RPMI8226 (cell line): ENCODE results near the gene MORC3.
"Not testable (repeated sequence)": the region's sequence is repeated elsewhere in the genome, so short reads cannot be mapped to it uniquely, and the experiment has no call there.

Source experiments
- DNase-seq: peaks from one replicate; pipeline ENCODE4 v3.0.0-alpha.2; 2015

The MORC3 gene, protein sequence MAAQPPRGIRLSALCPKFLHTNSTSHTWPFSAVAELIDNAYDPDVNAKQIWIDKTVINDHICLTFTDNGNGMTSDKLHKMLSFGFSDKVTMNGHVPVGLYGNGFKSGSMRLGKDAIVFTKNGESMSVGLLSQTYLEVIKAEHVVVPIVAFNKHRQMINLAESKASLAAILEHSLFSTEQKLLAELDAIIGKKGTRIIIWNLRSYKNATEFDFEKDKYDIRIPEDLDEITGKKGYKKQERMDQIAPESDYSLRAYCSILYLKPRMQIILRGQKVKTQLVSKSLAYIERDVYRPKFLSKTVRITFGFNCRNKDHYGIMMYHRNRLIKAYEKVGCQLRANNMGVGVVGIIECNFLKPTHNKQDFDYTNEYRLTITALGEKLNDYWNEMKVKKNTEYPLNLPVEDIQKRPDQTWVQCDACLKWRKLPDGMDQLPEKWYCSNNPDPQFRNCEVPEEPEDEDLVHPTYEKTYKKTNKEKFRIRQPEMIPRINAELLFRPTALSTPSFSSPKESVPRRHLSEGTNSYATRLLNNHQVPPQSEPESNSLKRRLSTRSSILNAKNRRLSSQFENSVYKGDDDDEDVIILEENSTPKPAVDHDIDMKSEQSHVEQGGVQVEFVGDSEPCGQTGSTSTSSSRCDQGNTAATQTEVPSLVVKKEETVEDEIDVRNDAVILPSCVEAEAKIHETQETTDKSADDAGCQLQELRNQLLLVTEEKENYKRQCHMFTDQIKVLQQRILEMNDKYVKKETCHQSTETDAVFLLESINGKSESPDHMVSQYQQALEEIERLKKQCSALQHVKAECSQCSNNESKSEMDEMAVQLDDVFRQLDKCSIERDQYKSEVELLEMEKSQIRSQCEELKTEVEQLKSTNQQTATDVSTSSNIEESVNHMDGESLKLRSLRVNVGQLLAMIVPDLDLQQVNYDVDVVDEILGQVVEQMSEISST

DNA sequence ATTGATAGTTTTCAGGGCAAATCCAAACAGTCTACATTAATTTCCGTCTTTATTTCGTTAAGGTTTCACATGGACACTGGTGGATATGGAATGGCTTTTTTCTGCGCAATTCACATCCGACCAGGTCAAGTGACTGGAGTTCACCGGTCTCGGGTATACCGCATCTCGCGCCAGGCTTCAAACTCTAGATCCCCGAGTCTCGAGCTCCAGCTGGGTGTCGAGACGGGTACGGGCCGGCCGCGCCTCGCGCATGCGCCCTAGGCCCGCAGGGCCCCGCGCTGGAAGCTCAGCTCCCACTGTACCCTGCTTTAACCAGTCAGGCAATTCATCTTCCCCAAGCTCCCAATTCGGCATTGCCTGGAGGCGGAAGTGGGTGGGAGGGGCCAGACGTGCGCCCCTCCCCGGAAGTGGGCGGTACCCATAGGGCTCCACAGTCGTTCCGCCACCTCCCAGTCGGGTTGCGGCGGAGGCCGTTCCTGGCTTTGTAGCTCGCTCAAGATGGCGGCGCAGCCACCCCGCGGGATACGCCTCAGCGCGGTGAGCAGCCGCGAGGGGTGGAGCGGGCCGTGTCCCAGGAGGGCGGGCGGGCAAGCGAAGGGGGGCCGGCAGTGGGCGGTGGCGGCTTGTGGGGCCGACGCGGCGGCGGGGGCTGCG, at the start of gene MORC3:
TSS of gene MORC3 (plus strand) at position 431 of the 654 bp plus-strand sequence. CDS start at position 499, 68 bp downstream.
- DNase-seq: peak; percentile 99

DNA sequence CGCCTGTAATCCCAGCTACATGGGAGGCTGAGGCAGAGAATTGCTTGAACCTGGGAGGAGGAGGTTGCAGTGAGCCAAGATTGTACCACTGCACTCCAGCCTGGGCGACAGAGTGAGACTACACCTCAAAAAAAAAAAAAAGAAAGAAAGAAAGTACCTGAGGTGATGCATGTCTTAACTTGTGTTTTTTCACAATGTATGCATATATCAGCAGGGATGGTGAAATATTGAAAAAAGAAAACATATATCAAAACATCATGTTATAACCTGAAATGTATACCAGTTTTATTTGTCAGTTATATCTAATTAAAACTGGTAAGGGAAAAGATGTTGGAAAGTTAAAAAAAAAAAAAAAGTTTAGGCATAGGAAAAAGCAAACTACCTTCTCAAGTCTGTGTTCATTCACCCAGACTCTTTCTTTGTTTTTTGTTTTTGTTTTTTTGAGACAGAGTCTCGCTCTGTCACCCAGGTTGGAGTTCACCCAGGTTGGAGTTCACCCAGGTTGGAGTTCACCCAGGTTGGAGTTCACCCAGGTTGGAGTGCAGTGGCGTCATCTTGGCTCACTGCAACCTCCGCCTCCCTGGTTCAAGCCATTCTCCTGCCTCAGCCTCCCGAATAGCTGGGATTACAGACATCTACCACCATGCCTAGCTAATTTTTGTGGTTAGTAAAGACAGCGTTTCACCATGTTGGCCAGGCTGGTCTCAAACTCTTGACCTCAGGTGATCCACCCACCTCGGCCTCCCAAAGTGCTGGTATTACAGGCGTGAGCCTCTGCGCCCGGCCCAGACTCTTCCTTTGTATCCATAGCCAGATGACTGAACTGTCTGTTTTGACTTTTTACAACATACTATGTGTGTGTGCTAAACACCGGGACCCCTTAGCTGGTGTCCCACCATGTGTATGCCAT, 49.0 kb upstream of the MORC3 start:
- DNase-seq: not testable (repeated sequence)

DNA sequence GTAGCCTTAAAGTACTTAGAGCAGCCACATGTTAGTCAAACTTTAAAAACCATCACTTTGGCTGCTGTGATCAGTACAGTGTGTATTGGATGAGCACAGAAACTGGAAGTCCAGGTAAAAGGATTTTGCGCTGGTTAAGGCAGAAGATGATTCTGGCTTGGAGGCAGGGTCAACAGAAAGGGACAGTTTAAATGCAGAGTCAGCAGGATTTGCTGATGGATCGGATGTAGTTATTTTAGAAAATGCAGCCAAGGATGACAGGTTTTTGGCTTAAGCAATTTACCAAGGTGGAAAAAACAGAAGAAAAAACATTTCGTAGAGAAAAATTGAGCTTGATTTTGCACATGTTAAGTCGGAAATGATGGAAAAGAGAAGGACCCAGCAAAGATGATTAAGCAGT, 45.9 kb upstream of the MORC3 start:
- DNase-seq: no peak

DNA sequence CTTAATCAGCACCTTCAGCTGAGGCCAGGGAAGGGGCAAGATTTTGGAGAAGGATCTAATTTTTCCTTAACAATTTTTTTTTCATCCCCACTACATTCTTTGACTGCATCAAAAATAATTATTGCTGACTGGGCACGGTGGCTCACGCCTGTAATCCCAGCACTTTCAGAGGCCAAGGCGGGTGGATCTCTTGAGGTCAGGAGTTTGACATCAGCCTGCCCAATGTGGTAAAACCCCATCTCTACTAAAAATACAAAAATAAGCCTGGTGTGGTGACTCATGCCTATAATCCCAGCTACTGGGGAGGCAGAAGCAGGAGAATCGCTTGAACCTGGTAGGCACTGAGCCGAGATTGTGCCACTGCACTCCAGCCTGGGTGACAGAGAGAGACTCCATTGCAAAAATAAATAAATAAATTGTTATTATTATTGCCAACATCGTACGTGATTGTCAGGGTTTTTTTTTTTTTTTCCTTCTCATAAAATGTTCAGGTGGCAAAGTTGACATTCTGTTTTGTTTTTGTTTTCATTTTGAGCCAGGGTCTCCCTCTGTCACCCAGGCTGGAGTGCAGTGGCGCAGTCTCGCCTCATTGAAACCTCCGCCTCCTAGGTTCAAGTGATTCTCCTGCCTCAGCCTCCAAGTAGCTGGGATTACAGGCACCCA, 37.3 kb upstream of the MORC3 start:
- DNase-seq: no peak

DNA sequence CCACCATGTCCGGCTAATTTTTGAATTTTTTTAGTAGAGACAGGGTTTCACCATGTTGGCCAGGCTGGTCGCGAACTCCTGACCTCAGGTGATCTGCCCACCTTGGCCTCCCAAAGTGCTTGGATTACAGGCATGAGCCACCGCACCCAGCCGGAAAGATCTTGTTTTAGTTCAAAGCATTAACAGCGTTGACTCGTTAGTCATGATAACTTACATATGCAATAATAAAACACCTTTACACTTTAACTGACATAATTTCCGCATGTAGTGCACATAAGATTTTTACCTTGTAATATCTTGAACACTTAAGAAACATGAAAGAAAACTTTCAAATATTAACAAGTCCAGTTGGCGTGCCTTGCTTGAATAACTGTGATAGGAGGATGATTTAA, 36.8 kb upstream of the MORC3 start:
- DNase-seq: not testable (repeated sequence)

DNA sequence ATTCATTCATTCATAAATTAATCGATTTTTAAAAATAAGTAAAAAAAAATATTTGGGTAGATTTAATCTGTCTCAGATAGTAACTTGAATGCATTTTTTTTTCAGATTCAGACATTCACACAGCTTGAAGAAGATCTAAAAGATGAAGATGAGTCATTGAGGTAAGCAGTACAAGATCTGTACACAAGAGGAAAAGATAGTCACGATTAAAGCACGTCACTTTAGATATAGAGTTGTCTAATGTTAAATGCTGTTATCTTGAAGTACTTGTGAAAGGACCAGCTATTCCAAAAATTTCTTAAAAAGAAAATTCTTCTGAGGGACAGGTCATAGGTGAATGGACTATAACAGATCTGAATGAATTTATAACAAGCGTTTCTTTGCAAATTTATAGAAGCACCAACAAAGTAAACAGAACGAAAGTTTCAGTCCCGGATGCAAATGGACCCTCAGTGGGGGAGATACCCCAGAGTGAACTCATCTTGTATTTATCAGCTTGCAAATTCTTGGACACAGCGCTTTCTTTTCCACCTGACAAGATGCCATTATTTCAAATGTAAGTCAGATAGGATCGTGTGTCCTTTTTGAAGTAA, 31.2 kb upstream of the MORC3 start:
- DNase-seq: no peak

DNA sequence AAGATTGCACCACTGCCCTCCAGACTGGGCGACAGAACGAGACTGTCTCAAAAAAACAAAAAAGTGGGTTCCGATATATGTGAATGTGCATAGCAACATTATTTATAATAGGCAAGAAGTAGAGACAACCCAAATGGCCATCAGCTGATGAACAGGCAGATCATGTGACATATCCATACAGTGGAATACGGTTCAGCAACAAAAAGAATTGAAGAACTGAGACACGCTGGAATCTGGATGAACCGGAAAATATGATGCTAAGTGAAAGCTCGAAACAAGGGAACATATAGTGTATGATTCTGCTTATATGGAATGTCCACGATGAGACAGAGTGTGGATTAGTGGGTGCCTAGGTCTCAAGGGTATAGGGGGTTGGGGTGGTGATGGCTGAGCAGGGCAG, 28.5 kb upstream of the MORC3 start:
- no peak for DNase-seq

DNA sequence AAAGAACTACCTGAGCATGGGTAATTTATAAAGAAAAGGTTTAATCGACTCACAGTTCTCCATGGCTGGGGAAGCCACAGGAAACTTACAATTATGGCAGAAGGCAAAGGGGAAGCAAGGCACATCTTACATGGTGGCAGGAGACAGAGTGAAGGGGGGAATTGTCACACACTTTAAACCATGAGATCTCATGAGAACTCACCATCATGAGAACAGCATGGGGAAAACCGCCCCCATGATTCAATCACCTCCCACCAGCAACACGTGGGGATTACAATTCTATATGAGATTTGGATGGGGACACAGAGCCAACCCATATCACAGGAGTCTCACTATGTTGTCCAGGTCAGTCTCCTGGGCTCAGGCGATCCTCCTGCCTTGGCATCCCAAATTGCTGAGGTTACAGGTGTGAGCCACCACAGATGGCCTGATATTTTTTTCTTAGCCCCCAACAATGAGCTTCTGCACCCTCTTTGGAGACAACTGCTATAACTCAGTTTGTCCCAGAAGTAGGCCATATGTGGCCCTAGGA, 22.5 kb upstream of the MORC3 start:
- no peak for DNase-seq

DNA sequence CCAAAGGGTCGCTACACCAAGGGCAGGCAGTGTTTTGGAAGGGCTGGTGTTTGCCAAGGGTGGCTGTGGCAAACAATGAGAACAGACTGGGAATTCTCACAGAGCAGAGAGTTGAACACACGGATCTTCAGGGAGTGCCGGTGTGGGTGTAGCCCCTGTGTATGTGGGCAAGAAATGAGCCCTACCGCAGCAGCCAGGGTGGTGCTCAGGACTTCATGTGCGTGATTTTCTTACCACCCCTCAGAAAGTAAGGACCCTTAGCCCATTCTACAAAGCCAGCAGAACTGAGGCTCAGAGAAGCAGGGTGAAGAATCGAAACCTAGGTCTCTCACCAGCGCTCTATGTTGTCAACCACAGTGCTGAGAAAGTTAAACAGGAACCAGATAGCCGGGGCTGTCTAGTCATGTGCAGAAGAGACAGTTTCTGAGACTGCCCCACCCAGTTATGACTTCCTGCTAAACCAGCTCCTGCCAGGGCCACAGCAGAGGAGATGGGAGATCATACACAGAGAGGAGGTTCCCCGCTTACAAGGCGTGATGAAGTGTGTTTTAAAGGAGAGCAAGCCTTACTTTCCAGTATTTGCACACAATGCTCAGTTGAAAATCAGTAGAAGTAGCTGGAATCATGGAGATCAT, 21.9 kb upstream of the MORC3 start:
- peak; percentile 90 for DNase-seq

DNA sequence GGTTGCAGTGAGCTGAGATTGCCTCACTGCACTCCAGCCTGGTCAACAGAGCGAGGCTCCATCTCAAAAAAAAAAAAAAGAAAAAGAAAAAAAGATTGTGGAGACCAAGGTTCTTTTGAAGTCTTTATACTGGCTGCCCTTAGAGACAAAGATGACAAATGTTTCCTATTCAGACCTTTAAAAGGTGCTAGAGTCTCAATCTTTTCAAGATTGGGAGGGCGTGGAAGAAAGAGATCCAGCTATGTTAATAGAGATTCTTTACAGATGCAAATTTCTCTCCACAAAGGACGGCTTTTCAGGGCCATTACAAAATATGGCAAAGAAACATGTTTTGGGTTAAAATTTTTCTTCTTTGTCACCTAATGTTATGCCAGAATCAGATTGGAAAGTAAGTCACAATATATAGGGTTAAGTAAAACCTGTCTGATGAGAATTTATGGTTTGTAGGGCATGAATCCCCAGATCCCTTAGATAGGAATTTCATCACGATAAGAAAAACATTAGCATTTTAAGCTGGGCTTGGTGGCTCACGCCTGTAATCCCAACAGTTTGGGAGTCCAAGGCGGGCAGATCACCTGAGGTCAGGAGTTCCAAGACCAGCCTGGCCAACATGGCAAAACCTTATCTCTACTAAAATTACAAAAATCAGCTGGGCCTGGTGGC, 13.0 kb upstream of the MORC3 start:
- no peak for DNase-seq

DNA sequence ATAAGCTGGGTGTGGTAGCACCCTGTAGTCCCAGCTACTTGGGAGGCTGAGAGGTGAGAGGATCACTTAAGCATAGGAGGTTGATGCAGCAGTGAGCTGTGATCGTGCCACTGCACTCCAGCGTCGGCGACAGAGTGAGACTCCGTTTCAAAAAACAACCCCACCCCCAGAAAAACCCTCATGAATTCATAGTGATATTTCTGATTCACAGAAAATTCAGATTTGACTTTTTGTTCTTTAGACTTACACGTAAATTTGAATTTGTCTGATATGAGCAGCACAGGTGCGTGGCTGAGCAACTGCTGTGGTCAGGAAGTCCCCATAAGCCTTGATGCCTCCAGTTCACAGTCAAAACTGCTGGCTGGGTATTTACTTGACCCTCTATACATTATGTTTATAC, 10.0 kb upstream of the MORC3 start:
- DNase-seq: peak; percentile 56

DNA sequence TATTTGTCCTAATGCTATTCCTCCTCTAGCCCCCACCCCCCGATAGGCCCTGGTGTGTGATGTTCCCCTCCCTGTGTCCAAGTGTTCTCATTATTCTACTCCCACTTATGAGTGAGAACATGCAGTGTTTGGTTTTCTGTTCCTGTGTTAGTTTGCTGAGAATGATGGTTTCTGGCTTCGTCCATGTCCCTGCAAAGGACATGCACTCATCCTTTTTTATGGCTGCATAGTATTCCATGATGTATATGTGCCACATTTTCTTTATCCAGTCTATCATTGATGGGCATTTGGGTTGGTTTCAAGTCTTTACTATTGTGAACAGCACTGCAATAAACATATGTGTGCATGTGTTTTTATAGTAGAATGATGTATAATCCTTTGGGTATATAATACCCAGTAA, 6.6 kb upstream of the MORC3 start:
- DNase-seq: not testable (repeated sequence)

DNA sequence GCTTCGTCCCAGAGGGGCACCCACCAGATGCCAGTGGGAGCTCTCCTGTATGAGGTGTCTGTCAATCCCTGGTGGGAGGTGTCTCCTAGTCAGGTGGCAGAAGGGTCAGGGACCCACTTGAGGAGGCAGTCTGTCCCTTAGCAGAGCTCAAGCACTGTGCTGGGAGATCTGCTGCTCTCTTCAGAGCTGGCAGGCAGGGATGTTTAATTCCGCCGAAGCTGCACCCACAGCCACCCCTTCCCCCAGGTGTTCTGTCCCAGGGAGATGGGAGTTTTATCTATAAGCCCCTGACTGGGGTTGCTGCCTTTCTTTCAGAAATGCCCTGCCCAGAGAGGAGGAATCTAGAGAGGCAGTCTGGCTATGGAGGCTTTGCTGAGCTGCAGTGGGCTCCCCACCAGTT, 4.0 kb upstream of the MORC3 start:
- not testable (repeated sequence) for DNase-seq

DNA sequence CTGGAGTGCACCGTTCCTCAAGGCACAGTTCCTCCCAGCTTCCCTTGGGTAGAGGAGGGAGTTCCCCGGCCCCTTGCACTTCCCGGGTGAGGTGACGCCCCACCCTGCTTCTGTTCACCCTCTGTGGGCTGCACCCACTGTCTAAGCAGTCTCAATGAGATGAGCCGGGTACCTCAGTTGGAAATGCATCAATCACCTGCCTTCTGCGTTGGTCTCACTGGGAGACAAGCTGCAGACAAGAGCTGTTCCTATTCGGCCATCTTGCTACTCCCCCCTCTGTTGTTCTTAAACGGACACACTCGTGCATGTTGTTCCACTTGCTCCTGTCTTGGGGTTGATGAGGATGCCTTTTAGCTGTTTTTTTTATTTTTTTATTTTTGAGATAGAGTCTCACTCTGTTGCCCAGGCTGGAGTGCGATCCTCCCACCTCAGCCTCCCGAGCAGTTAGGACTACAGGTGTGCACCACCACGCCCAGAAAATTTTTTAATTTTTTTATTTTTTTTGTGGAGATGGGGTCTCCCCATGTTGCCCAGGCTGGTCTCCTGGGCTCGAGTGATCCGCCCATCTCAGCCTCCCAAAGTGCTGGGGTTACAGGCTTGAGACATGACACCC, 3.0 kb upstream of the MORC3 start:
- DNase-seq: no peak

DNA sequence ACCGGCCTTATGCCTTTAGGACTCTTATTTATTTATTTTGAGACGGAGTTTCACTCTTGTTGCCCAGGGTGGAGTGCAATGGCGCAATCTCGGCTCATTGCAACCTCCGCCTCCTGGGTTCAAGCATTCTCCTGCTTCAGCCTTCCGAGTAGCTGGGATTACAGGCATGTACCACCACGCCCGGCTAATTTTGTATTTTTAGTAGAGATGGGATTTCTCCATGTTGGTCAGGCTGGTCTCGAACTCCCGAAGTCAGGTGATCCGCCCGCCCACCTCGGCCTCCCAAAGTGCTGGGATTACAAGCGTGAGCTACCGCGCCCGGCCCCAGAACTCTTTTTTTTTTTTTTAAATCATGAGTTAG, 611 bp upstream of the MORC3 start:
- DNase-seq: not testable (repeated sequence)

DNA sequence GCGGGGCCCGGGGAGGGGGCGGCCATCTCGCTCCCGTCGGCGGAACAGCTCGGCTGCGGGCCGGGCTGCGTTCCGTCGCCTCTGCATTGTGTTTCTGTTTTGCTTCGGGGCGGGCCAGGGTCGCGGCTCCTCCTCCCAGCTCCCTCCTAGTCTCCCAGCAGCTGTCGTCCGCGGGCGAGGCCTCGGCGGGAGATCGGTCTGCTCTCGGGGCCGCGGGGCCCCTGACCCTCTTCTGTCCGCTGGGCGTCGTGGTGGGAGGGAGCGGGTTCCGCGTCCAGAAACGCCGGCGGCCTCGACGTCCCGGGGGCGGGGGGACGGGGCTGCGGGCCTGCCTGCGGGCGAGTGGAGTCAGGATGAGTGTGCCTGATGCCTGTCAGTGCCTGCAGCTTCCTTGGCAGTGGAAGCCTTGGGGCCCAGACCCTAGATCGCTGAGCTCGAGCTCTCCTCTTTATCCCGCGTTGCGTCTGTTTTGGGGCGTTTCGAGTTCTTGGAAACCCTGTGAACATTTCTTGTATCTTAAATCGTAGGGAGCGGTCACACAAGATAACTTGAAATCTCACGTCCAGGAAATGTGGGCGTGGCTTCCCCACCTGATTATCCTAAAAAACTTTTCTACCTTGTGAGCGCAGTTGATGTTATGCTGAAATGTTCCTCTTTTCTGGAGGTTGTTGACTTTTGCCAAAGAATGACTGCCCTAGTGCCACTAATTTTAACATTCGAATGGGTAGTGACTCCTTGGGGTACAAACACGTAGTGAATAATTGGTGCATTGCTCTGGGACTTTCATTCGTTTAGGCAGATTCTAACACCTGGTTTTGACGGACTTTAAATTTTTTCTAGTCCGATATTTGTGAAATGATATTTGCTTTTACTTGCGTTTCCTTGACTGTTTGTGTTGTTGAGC, 676 bp downstream of the MORC3 start:
- peak; percentile 74 for DNase-seq

DNA sequence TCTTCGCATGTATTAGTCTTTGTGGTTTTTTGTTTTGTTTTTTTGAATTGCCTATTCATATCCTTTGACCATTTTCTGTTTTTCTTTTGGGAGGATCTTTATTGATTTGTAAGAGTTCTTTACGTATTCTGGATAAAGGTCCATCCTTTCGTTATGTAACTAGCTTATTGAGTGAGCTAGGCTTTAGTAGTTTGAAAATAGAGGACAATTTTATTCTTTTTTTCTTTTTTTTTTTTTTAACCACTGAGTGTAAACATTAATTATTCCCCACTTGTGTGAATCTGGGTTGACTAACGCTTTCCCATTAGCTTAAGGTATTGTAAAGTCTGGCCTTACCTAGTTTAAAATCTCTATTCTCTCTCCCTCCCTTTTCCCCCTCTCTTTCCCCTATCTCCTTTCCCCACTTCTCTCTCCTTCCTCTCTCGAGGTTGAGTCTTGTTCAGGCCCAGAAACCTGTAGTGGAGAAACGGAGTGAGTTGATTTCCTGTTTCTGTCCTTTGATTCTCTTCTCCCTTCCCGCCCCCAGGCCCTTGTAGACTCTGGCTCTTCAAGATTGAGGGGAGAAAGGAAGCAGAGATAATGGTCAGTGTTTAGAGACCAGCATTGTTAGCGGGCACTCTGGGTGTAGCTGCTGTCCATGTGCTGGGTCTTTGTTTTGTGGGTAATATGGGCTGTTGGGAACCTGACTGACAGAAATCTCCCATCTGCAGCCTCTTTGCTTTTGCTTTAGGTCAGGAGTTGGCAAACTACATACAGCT, 1.5 kb downstream of the MORC3 start:
- peak; percentile 60 for DNase-seq

DNA sequence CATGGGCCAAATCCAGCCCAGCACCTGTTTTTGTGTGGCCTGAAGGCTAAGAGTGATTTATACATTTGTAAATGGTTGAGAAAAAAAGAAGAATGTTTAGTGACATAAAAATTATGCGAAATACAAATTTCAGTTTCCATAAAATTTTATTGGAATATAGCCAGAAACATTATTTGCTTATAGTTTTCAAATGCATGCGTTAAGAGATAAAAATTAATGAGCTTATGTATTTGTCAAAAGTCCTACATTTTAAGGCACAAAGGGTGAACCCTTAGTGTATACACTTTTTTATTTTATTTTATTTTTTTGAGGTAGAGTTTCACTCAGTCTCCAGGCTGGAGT, 2.1 kb downstream of the MORC3 start:
- no peak for DNase-seq
